ENCODE data around the gene RAET1E.
"Not testable (repeated sequence)": the region's sequence is repeated elsewhere in the genome, so short reads cannot be mapped to it uniquely, and the experiment has no call there.

Gene RAET1E

GRCh38 chr6:149927025-149927424 is 29.1 kb upstream of the RAET1E start:
- not testable (repeated sequence) for DNase-seq (ENCODE audit: low read depth in 3 of 3)

- DNase-seq (ENCODE audit: low read depth in 3 of 3): peak; percentile 69 to 80 (median 71)
These were observed 28.3 kb upstream of the RAET1E start for GRCh38 chr6:149925974-149926777.

GRCh38 chr6:149925253-149925973 is 27.5 kb upstream of the RAET1E start:
- DNase-seq (ENCODE audit: low read depth in 3 of 3): no peak

- no peak for DNase-seq (ENCODE audit: low read depth in 3 of 3)
These were observed 27.0 kb upstream of the RAET1E start for GRCh38 chr6:149924933-149925252.

- no peak for DNase-seq (ENCODE audit: low read depth in 3 of 3)
These were observed 26.5 kb upstream of the RAET1E start for GRCh38 chr6:149924206-149924932.

- no peak for DNase-seq (ENCODE audit: low read depth in 3 of 3)
These were observed 25.5 kb upstream of the RAET1E start for GRCh38 chr6:149923327-149923986.

GRCh38 chr6:149922642-149923326 is 24.9 kb upstream of the RAET1E start, which contains the start of gene RAET1G:
TSS of gene RAET1G (minus strand) at chr6:149923121. CDS start at chr6:149923010, 111 bp downstream.
- DNase-seq (ENCODE audit: low read depth in 3 of 3): peak; percentile 67 to 78 (median 74)

GRCh38 chr6:149922091-149922490 is 24.2 kb upstream of the RAET1E start:
- DNase-seq (ENCODE audit: low read depth in 3 of 3): not testable (repeated sequence)

GRCh38 chr6:149921361-149921760 is 23.4 kb upstream of the RAET1E start:
- DNase-seq (ENCODE audit: low read depth in 3 of 3): no peak

GRCh38 chr6:149919834-149920225 is 21.9 kb upstream of the RAET1E start:
- no peak for DNase-seq (ENCODE audit: low read depth in 3 of 3)

- not testable (repeated sequence) for DNase-seq (ENCODE audit: low read depth in 3 of 3)
These were observed 21.4 kb upstream of the RAET1E start for GRCh38 chr6:149919126-149919833.

GRCh38 chr6:149918151-149918905 is 20.4 kb upstream of the RAET1E start:
- DNase-seq (ENCODE audit: low read depth in 3 of 3): no peak

- DNase-seq (ENCODE audit: low read depth in 3 of 3): no peak
These were observed 19.8 kb upstream of the RAET1E start for GRCh38 chr6:149917679-149918078.

- DNase-seq (ENCODE audit: low read depth in 3 of 3): no peak
These were observed 18.3 kb upstream of the RAET1E start for GRCh38 chr6:149915970-149916865.

- no peak for DNase-seq (ENCODE audit: low read depth in 3 of 3)
These were observed 15.8 kb upstream of the RAET1E start for GRCh38 chr6:149913540-149914240.

GRCh38 chr6:149913085-149913484 is 15.2 kb upstream of the RAET1E start:
- DNase-seq (ENCODE audit: low read depth in 3 of 3): no peak

GRCh38 chr6:149912680-149913079 is 14.8 kb upstream of the RAET1E start:
- not testable (repeated sequence) for DNase-seq (ENCODE audit: low read depth in 3 of 3)

- DNase-seq (ENCODE audit: low read depth in 3 of 3): no peak
These were observed 12.8 kb upstream of the RAET1E start for GRCh38 chr6:149910721-149911151.
